AG09319 (cell line): ENCODE measurements around the gene FXYD1.
"Not testable (repeated sequence)": the region's sequence is repeated elsewhere in the genome, so short reads cannot be mapped to it uniquely, and the experiment has no call there.

Source experiments
- DNase-seq: peaks from one replicate; pipeline ENCODE4 v3.0.0-alpha.2; 2010; ENCODE audit warnings: low read depth; ENCODE audit errors: extremely low read depth
- TF ChIP-seq, protein P1 (sequence below): IDR thresholded peaks from 2 replicates; pipeline ENCODE4 v1.5.1; 2011; ENCODE audit warnings: low read depth, mild to moderate bottlenecking, inconsistent platforms, low read length, moderate library complexity

Gene FXYD1

DNA sequence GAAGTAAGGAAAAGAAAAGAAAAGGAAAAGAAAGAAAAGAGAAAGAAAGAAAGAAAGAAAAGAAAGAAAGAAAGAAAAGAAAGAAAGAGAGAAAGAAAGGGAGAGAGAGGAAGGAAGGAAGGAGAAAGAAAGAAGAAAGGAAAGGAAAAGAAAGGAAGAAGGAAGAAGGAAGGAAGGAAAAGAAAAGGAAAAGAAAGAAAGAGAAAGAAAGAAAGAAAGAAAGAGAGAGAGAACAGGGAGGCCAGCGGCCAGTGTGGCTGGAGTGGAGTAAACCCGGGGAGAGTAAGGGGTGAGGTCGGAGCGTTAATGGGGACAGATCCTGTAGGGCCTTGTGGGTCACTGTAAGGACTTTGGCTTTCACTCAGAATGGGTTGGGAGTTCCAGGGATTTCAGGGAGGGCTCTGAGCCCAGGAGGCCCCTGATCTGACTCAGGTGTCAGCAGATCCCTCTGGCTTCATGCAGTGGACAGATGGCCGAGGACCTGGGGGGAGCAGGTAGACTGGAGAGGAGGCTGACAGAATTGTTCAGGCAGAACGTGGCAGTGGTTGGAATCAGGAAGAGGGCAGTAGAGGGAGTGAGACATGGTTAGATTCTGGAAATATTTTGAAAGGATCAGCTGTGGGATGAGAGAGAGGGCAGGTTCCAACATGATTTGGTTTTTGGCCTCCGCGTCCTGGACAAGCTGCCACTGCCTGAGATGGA, 42.8 kb upstream of the FXYD1 start:
- TF ChIP-seq, protein P1, sequence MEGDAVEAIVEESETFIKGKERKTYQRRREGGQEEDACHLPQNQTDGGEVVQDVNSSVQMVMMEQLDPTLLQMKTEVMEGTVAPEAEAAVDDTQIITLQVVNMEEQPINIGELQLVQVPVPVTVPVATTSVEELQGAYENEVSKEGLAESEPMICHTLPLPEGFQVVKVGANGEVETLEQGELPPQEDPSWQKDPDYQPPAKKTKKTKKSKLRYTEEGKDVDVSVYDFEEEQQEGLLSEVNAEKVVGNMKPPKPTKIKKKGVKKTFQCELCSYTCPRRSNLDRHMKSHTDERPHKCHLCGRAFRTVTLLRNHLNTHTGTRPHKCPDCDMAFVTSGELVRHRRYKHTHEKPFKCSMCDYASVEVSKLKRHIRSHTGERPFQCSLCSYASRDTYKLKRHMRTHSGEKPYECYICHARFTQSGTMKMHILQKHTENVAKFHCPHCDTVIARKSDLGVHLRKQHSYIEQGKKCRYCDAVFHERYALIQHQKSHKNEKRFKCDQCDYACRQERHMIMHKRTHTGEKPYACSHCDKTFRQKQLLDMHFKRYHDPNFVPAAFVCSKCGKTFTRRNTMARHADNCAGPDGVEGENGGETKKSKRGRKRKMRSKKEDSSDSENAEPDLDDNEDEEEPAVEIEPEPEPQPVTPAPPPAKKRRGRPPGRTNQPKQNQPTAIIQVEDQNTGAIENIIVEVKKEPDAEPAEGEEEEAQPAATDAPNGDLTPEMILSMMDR, result no peak
- DNase-seq, result no peak

DNA sequence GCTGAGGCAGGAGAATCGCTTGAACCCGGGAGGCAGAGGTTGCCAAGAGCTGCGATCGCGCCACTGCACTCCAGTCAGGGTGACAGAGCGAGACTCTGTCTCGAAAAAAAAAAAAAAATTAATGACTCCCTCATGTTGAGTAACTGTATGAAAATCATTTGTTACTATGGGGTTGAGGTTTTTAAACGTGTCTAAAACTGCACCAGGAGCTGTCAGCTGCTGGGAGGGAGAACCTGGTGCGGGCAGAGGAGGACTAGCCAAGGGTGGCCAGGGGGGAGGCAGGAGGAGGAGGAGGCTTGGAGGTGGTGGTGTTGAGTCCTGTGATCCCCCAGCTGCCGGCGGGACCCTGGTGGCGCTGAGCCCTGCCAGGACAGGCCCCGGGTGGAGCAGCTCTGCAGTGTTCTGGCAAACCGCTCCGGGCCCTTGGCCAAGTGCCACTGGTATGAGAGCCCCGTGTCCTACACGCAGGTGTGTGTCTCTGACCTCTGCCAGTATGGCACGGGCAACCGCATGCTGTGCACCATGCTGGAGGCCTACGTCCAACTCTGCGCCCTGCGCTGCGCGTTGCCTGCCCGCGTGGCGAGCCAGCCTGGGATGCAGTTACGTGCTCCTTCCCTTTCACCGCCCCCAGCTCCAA, 40.1 kb upstream of the FXYD1 start:
- no peak for DNase-seq
- TF ChIP-seq, protein P1, result no peak

DNA sequence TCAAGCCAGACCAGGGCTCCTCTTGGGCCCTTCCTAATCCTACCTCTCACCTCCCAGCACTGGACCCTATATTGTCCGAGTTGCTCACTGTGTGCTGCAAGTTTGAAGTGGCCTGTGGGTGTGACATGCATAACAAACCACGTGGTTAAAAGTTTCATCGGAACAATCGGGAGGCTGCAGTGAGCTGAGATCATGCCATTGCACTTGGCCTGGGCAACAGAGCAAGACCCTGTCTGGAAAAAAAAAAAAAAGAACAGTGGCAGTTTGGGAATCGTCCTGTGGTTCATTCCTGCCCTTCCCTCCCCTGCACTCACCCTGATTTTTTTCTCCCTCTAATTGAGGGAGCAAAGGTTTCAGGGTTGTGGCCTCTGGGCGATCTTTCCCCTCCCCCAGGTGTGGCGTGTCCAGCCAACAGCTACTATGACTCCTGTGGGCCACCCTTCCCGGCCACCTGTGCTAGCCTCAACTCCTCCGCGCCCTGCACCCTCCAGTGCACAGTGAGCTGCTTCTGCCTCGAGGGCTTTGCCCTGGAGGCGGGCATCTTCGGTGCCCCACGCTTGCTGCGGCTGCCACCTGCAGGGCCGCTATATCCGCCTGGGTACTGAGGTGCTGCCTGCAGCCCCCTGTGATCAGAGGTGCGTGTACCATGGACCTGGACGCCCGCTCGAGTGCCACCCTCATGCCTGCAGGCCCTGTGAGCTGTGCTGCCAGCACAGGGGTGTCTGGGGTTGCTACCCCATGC, 39.3 kb upstream of the FXYD1 start:
- no peak for DNase-seq
- TF ChIP-seq, protein P1, result no peak

DNA sequence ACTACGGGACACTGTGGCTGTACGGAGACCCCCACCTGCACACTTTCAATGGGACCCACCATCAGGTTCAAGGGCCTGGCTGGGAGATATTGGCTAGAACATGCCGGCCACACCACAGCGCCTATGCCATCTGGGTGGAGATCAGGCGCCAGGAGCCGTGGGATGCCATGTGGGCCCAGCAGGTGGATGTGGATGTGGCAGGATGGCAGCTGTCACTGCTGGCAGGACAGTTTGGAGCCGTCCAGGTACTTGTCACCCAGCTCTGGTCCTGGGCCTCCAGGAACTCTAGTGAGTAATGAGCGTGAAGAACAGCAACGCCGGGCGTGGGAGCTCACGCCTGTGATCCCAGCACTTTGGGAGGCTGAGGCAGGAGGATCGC, 38.7 kb upstream of the FXYD1 start:
- TF ChIP-seq, protein P1, result no peak
- no peak for DNase-seq

DNA sequence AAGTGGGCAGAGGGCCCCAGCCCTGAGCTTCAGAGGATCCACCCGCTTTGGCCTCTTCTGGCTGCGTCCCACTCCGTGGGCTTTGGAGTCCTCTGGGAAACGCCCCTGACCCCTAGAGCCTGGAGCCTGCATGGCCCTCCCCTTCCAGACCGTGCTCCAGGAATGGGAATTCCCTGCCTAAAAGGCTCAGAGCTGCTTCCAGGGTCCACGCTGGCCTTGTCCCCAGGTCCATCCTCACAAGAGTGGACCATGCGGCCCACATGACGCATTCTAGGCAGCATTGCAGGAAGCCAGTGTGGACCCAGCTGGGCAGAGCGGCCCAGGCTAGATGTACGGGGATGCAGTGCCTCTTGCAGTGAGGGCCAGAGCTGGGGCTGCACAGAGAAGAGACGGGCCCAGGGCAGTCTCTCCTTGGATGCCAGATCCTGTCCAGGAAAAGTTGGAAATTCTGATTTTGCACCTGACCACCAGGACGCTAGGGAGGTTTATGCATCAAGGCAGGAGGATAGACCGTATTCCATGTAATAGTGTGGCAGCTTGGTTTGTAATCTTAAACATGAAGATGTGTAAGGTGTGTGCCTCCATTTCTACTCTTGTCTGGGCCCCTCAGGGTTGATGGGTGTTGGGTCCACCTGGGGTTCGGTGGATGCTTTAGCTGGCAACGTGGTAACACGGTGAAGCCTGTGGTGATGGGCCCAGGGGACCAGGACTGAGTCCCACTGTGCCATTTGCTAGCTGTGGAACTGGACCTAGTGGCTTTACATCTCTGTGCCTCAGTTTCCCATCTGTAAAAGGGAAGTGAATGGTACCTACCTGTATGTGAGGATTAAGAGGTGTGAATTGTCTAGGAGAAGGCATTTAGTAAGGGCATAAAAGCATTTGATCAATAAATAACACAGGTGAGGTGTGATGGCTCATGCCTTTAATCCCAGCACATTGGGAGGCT, 37.8 kb upstream of the FXYD1 start:
- no peak for DNase-seq
- TF ChIP-seq, protein P1, result no peak

DNA sequence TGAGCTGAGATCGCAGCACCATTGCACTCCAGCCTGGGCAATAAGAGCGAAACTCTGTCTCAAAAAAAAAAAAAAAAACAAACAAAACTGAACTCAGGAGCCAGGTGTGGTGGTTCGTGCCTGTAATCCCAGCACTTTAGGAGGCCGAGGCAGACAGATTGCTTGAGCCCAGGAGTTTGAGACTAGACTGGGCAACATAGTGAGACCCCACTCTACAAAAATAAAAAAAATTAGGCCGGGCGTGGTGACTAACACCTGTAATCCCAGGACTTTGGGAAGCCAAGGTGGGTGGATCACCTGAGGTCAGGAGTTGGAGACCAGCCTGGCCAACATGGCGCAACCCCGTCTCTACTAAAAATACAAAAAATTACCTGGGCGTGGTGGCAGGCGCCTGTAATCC, 36.7 kb upstream of the FXYD1 start:
- not testable (repeated sequence) for DNase-seq

DNA sequence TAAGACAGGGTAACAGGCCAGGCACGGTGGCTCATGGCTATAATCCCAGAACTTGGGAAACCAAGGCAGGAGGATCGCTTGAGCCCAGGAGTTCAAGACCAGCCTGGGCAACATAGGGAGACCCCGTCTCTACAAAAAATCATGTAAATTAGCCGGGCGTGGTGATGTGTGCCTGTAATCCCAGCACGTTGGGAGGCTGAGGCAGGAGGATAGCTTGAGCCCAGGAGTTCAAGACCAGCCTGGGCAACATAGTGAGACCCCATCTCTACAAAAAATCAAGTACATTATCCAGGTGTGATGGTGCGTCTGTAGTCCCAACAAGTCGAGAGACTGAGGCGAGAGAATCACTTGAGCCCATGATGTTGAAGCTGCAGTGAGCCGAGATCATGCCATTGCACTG, 35.0 kb upstream of the FXYD1 start:
- not testable (repeated sequence) for DNase-seq

DNA sequence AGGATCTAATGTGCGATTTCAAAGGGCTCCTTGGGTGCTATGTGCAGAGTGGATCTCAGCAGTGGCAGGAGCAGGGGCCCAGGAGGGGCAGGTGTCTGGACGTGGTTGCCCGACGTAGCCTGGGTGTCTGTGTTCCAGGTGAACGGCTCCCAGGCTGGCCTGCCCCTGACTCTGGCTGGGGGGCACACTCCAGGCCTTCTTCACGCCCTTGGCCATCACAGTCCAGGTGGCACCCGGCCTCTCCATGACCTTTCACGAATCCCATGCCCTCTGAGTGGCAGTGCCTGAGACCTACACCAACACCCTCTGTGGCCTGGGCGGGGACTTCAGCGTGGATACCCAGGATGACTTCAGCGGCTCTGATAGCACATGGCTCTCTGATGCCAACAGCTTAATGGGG, 34.3 kb upstream of the FXYD1 start:
- no peak for DNase-seq
- TF ChIP-seq, protein P1, result no peak
